B cell (primary cell): ENCODE results near the gene MTHFD1L. TPM values are rescaled to one million over a fixed set of nuclear protein-coding genes. Genes with fewer than 3 reads are reported as not detected.
"Not testable (repeated sequence)": the region's sequence is repeated elsewhere in the genome, so short reads cannot be mapped to it uniquely, and the experiment has no call there.

Experiments
- ATAC-seq: fragments of 200-7000 bp; cut with Tn5 transposase; one replicate; pipeline ENCODE4 v1.10.0; 2021; ENCODE audit warnings: low read depth, mild to moderate bottlenecking, moderate number of reproducible peaks, moderate library complexity
- CTCF ChIA-PET: fragments of 350-600 bp; sonication (Branson Sonifier 250); formaldehyde crosslinking; loops from one replicate; lab custom pipeline; 2021; ENCODE audit warnings: antibody characterized with exemption, inconsistent platforms; lab: Charles Lee
- POLR2A ChIA-PET: fragments of 350-600 bp; sonication (Branson Sonifier 250); formaldehyde crosslinking; loops from one replicate; lab custom pipeline; 2021; ENCODE audit warnings: antibody characterized with exemption; lab: Charles Lee
- DNase-seq: peaks from one replicate; pipeline ENCODE4 v3.0.0; 2013
- H2AFZ ChIP-seq: 2 replicates; pipeline ENCODE4 v1.6.1; 2012; ENCODE audit warnings: mild to moderate bottlenecking, low read depth, low read length; ENCODE audit not compliant: insufficient read depth, poor library complexity, severe bottlenecking
- H3K27ac ChIP-seq, 2 donors: 1 replicate in 1 of 2; 2 replicates in 1 of 2; pipeline ENCODE4 v1.5.1; 2012 to 2013; ENCODE audit warnings: low read length in 2 of 2, mild to moderate bottlenecking in 2 of 2, moderate library complexity in 1 of 2
- H3K27me3 ChIP-seq, 4 experiments: fragments of 200-600 bp in 1 of 4; sonication (generic) in 1 of 4; replicated peaks in 1 of 4; 1 replicate in 2 of 4; 2 replicates in 2 of 4; pipeline versions ENCODE4 v1.6.1 to v1.7.0; 2013 to 2016; ENCODE audit warnings: low read length in 3 of 4, mild to moderate bottlenecking in 2 of 4, mixed read lengths in 1 of 4, moderate library complexity in 1 of 4; ENCODE audit not compliant: insufficient read depth in 4 of 4, control insufficient read depth in 3 of 4; ENCODE audit errors: control extremely low read depth in 1 of 4
- H3K36me3 ChIP-seq, 2 experiments: replicated peaks in 1 of 2; 1 replicate in 1 of 2; 2 replicates in 1 of 2; pipeline versions ENCODE4 v1.6.1 to v1.7.1; 2013; ENCODE audit warnings: low read length in 1 of 2; ENCODE audit not compliant: insufficient read depth in 2 of 2, control insufficient read depth in 1 of 2; ENCODE audit errors: control extremely low read depth in 1 of 2, extremely low read depth in 1 of 2
- H3K4me1 ChIP-seq, 2 donors: fragments of 200-600 bp in 1 of 2; sonication (generic) in 1 of 2; 1 replicate in 1 of 2; 2 replicates in 1 of 2; pipeline versions ENCODE4 v1.5.1 to v1.6.1; 2013 to 2017; ENCODE audit warnings: low read length in 2 of 2; ENCODE audit not compliant: control insufficient read depth in 2 of 2, insufficient read depth in 2 of 2
- H3K4me2 ChIP-seq: replicated peaks from 2 replicates; pipeline ENCODE3; 2012; ENCODE audit warnings: mild to moderate bottlenecking, low read depth, low read length; ENCODE audit not compliant: poor library complexity, severe bottlenecking
- H3K4me3 ChIP-seq, 5 experiments: fragments of 200-600 bp in 1 of 5; sonication (generic) in 1 of 5; 1 replicate in 3 of 5; 2 replicates in 2 of 5; pipeline versions ENCODE4 v1.5.1 to v1.7.0; 2011 to 2016; ENCODE audit warnings: low read length in 4 of 5, mild to moderate bottlenecking in 4 of 5, low read depth in 2 of 5, control low read depth in 1 of 5, moderate library complexity in 1 of 5; ENCODE audit not compliant: insufficient read depth in 1 of 5; ENCODE audit errors: control extremely low read depth in 1 of 5, extremely low read depth in 1 of 5
- H3K79me2 ChIP-seq: fragments of 200-600 bp; sonication (generic); one replicate; pipeline ENCODE4 v1.6.0; 2016; ENCODE audit warnings: low read length; ENCODE audit not compliant: control insufficient read depth, insufficient read depth
- H3K9ac ChIP-seq: fragments of 200-600 bp; sonication (generic); 2 replicates; pipeline ENCODE4 v1.6.1; 2017; ENCODE audit warnings: mild to moderate bottlenecking, low read length, moderate library complexity
- H3K9me3 ChIP-seq, 3 donors: one replicate each; pipeline versions ENCODE4 v1.6.1 to v1.7.1; 2013; ENCODE audit warnings: low read length in 2 of 3; ENCODE audit not compliant: control insufficient read depth in 2 of 3, insufficient read depth in 1 of 3; ENCODE audit errors: control extremely low read depth in 1 of 3
- H4K20me1 ChIP-seq: 2 replicates; pipeline ENCODE4 v1.6.0; 2012; ENCODE audit warnings: mild to moderate bottlenecking, low read length; ENCODE audit not compliant: insufficient read depth, control insufficient read depth, poor library complexity, severe bottlenecking
- H3K27ac Mint-ChIP-seq: one replicate; pipeline ENCODE4 v1.8.0; 2021; ENCODE audit warnings: mixed read lengths
- H3K27me3 Mint-ChIP-seq: one replicate; pipeline ENCODE4 v1.8.0; 2021; ENCODE audit warnings: mixed read lengths
- H3K4me1 Mint-ChIP-seq: one replicate; pipeline ENCODE4 v1.8.0; 2021; ENCODE audit warnings: mixed read lengths
- H3K4me3 Mint-ChIP-seq: one replicate; pipeline ENCODE4 v1.8.0; 2021; ENCODE audit warnings: mixed read lengths
- H3K9me3 Mint-ChIP-seq: one replicate; pipeline ENCODE4 v1.8.0; 2022; ENCODE audit warnings: mixed read lengths; ENCODE audit not compliant: insufficient read depth
- EZH2 ChIP-seq: IDR thresholded peaks from 2 replicates; pipeline ENCODE4 v1.6.1; 2012; ENCODE audit warnings: borderline replicate concordance, low read depth, mild to moderate bottlenecking, moderate library complexity, low read length; ENCODE audit not compliant: insufficient read depth, poor library complexity, severe bottlenecking
- WGBS: methylation state at CpG from one replicate; pipeline ENCODE4 v1.1.5; 2013; ENCODE audit warnings: missing lambda C conversion rate; ENCODE audit not compliant: insufficient coverage; 5-methylcytosine and 5-hydroxymethylcytosine counted together
- intact Hi-C: fragments of 100-400 bp; cut with micrococcal nuclease; formaldehyde crosslinking; loops from one replicate; pipeline ENCODE4 v1.10.0; 2022
- polyA plus RNA-seq: library from polyadenylated mRNA; depleted of rRNA; stranded (reverse); fragments of >200 nt; gene quantifications from 2 replicates; pipeline ENCODE4 v1.2.3, GENCODE V29; 2012
- total RNA-seq, 2 donors: library from RNA; stranded (reverse); fragments of 120-200 nt in 1 of 2; gene quantifications; 1 replicate in 1 of 2; 2 replicates in 1 of 2; pipeline versions ENCODE4 v1.2.3 to v1.2.4, GENCODE V29; 2013 to 2022
- TF ChIP-seq, protein P1 (sequence below): fragments of 200-600 bp; IDR thresholded peaks from one replicate; pipeline ENCODE4 v1.8.0; 2022; ENCODE audit warnings: antibody characterized with exemption, mild to moderate bottlenecking

The MTHFD1L gene
- total and polyA plus RNA-seq, 2 donors (not counting 1 experiment from before 2014, with no cell fraction given), result 2.9 to 16.1 TPM

DNA sequence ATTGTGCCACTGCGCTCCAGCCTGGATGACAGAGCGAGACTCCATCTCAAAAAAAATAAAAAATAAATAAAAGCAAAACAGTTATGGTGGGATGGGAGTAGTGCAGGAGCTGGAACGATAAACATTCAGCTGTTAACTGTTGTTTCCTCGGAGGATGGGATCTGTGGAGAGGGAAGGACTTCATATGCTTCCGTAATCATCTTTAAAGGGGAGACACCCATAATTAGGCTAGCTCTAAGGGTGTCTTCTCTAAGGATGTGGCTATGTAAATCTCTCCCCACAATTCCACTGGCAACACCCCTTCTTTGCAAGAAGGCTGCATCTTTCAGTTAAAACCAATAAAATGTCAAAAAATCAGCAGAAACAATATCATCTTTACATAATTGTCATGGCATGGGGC lies 42.6 kb upstream of the MTHFD1L start:
- intact Hi-C loops, result no loop called here
- peaks cover 5% of the 10 kb centered on the region for H4K20me1 ChIP-seq
- TF ChIP-seq, protein P1, sequence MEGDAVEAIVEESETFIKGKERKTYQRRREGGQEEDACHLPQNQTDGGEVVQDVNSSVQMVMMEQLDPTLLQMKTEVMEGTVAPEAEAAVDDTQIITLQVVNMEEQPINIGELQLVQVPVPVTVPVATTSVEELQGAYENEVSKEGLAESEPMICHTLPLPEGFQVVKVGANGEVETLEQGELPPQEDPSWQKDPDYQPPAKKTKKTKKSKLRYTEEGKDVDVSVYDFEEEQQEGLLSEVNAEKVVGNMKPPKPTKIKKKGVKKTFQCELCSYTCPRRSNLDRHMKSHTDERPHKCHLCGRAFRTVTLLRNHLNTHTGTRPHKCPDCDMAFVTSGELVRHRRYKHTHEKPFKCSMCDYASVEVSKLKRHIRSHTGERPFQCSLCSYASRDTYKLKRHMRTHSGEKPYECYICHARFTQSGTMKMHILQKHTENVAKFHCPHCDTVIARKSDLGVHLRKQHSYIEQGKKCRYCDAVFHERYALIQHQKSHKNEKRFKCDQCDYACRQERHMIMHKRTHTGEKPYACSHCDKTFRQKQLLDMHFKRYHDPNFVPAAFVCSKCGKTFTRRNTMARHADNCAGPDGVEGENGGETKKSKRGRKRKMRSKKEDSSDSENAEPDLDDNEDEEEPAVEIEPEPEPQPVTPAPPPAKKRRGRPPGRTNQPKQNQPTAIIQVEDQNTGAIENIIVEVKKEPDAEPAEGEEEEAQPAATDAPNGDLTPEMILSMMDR, result no peak
- TF ChIP-seq EZH2, result no peak
- H3K79me2 ChIP-seq, result peaks cover 12% of the 10 kb centered on the region
- H3K27me3 ChIP-seq, result no peaks in the 10 kb centered on the region
- POLR2A ChIA-PET, result no interaction called here
- H3K27ac ChIP-seq, result no peak overlapping the region
- Mint-ChIP-seq H3K27ac (no peak overlapping the region), H3K27me3 (no peaks in the 10 kb centered on the region), H3K4me3 (no peak overlapping the region), H3K4me1 (no peaks in the 10 kb centered on the region), H3K9me3 (no peaks in the 10 kb centered on the region)
- H2AFZ ChIP-seq, result no peak overlapping the region
- H3K36me3 ChIP-seq, result peaks cover 18 to 64% of the 10 kb centered on the region in 2 experiments
- no CpG with 5 or more reads among the region's 5 CpGs for WGBS
- H3K9ac ChIP-seq, result no peak overlapping the region
- no peak overlapping the region for H3K4me2 ChIP-seq
- ATAC-seq (no peak), DNase-seq (no peak)
- no peaks in the 10 kb centered on the region for H3K4me1 ChIP-seq
- CTCF ChIA-PET, result interaction anchor here (1.7 to 20.9 kb wide), 2 partner anchors 402 to 428 kb away, joined by 4 to 378 read pairs; no protein-coding TSS in a partner anchor
- no peaks in the 10 kb centered on the region for H3K9me3 ChIP-seq
- no peak overlapping the region for H3K4me3 ChIP-seq

DNA sequence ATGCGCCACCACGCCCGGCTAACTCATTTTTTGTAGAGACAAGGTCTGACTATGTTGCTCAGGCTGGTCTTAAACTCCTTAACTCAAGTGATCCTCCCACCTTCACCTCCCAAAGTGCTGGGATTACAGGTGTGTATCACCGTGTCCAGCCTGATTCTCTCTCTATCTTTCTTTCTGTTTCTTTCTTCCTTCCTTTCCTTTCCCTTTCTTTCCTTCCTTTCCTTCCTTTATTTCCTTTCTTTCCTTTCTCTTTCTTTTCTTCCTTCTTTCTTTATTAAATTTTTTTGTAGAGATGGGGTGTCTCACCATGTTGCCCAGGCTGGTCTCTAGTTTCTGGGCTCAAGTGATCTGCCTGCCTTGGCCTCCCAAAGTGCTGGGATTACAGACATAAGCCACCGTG lies 38.7 kb upstream of the MTHFD1L start:
- Histone ChIP-seq H3K4me2 (no peak overlapping the region), H3K4me3 (no peak overlapping the region), H3K9ac (no peak overlapping the region), H3K4me1 (no peaks in the 10 kb centered on the region), H3K9me3 (no peaks in the 10 kb centered on the region), H3K79me2 (peaks cover 6% of the 10 kb centered on the region), H2AFZ (no peak overlapping the region), H3K27ac (no peak overlapping the region), H3K27me3 (no peaks in the 10 kb centered on the region), H4K20me1 (peaks cover 10% of the 10 kb centered on the region), H3K36me3 (peaks cover 11 to 65% of the 10 kb centered on the region in 2 experiments)
- 92% methylated on average over 4 of the region's 5 CpGs for WGBS
- ChIA-PET POLR2A (no interaction called here), CTCF (interaction anchor here (0.7 to 20.9 kb wide), 3 partner anchors 11 to 406 kb away, joined by 3 to 378 read pairs (median 3); no protein-coding TSS in a partner anchor)
- DNase-seq (no peak), ATAC-seq (no peak)
- Mint-ChIP-seq H3K27me3 (no peaks in the 10 kb centered on the region), H3K4me1 (no peaks in the 10 kb centered on the region), H3K4me3 (no peak overlapping the region), H3K27ac (no peak overlapping the region), H3K9me3 (no peaks in the 10 kb centered on the region)
- TF ChIP-seq, protein P1, result no peak
- no peak for TF ChIP-seq EZH2
- intact Hi-C loops, result no loop called here

DNA sequence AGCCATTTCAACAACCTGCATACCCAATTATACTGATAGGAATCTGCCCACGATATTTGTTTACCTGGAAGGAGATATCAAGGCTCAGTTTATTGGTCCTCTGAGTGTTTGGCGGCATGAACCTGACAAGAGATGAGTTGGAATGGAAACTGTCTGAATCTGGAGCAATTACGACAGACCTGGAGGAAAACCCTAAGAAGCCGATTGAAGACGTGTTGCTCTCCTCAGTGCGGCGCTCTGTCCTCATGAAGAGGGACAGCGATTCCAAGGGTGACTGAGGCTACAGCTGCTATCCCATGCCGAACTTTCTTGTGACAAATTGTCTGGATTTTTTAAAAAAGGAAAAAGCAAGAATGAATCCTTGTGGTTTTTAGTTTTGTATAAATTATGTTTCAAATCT lies 37.4 kb upstream of the MTHFD1L start:
- Histone ChIP-seq H4K20me1 (peaks cover 15% of the 10 kb centered on the region), H3K79me2 (peaks cover 13% of the 10 kb centered on the region), H3K36me3 (peaks cover 6 to 66% of the 10 kb centered on the region in 2 experiments)
- H3K4me2 ChIP-seq, H3K4me3 Mint-ChIP-seq, H3K27ac Mint-ChIP-seq, H3K27me3 Mint-ChIP-seq, CTCF ChIA-PET, H3K9ac ChIP-seq, ATAC-seq, H3K9me3 Mint-ChIP-seq, H3K4me1 ChIP-seq, H3K9me3 ChIP-seq, H2AFZ ChIP-seq, intact Hi-C loops, H3K4me3 ChIP-seq, H3K27ac ChIP-seq, H3K27me3 ChIP-seq, POLR2A ChIA-PET, DNase-seq, H3K4me1 Mint-ChIP-seq: not testable (repeated sequence)
- 95% methylated on average over 7 of the region's 9 CpGs for WGBS
